Mesendoderm (in vitro differentiated cells): Measurements from ENCODE around the gene CCDC117.

Experiments
- DNase-seq: peaks from one replicate; pipeline ENCODE4 v3.0.0; 2013
- H2AK5ac ChIP-seq: 2 replicates; pipeline ENCODE4 v1.6.1; 2013; ENCODE audit warnings: low read length, inconsistent platforms
- H2BK120ac ChIP-seq: 2 replicates; pipeline ENCODE4 v1.6.1; 2013; ENCODE audit warnings: low read depth, mild to moderate bottlenecking, low read length, moderate library complexity, mixed read lengths
- H2BK15ac ChIP-seq: replicated peaks from 2 replicates; pipeline ENCODE4 v1.6.1; 2013; ENCODE audit warnings: low read depth, mild to moderate bottlenecking, moderate library complexity
- H2BK5ac ChIP-seq: 2 replicates; pipeline ENCODE4 v1.6.1; 2013; ENCODE audit warnings: low read length, inconsistent platforms
- H3K18ac ChIP-seq: 2 replicates; pipeline ENCODE4 v1.6.1; 2013; ENCODE audit warnings: mild to moderate bottlenecking, low read length, mixed read lengths
- H3K23ac ChIP-seq: one replicate; pipeline ENCODE4 v1.6.1; 2013; ENCODE audit warnings: low read length
- H3K27ac ChIP-seq: 2 replicates; pipeline ENCODE4 v1.5.1; 2013; ENCODE audit warnings: low read depth, mild to moderate bottlenecking, inconsistent platforms, low read length, moderate library complexity
- H3K27me3 ChIP-seq: 2 replicates; pipeline ENCODE4 v1.6.1; 2013; ENCODE audit warnings: low read length, control low read depth, mild to moderate bottlenecking, inconsistent platforms; ENCODE audit not compliant: insufficient read depth, poor library complexity
- H3K36me3 ChIP-seq: 2 replicates; pipeline ENCODE4 v1.6.1; 2013; ENCODE audit warnings: low read length, inconsistent platforms; ENCODE audit not compliant: control insufficient read depth, insufficient read depth
- H3K4ac ChIP-seq: one replicate; pipeline ENCODE4 v1.6.1; 2013; ENCODE audit warnings: low read depth, mild to moderate bottlenecking, low read length, moderate library complexity
- H3K4me1 ChIP-seq: 2 replicates; pipeline ENCODE4 v1.6.1; 2013; ENCODE audit warnings: low read depth, low read length, inconsistent platforms; ENCODE audit not compliant: control insufficient read depth
- H3K4me2 ChIP-seq: 2 replicates; pipeline ENCODE4 v1.6.1; 2013; ENCODE audit warnings: low read length
- H3K4me3 ChIP-seq: 2 replicates; pipeline ENCODE4 v1.5.1; 2013; ENCODE audit warnings: mild to moderate bottlenecking, low read length
- H3K56ac ChIP-seq: one replicate; pipeline ENCODE4 v1.6.1; 2013; ENCODE audit warnings: low read length
- H3K79me1 ChIP-seq: 2 replicates; pipeline ENCODE4 v1.6.1; 2013; ENCODE audit warnings: low read length, inconsistent platforms
- H3K79me2 ChIP-seq: 2 replicates; pipeline ENCODE4 v1.6.1; 2013; ENCODE audit warnings: mild to moderate bottlenecking, low read length; ENCODE audit not compliant: control insufficient read depth, insufficient read depth
- H3K9ac ChIP-seq: 2 replicates; pipeline ENCODE4 v1.6.1; 2013; ENCODE audit warnings: low read length, inconsistent platforms
- H4K5ac ChIP-seq: one replicate; pipeline ENCODE4 v1.6.1; 2013; ENCODE audit warnings: low read length
- H4K8ac ChIP-seq: one replicate; pipeline ENCODE4 v1.6.1; 2013; ENCODE audit warnings: low read depth, mild to moderate bottlenecking, control low read depth, low read length, moderate library complexity
- WGBS: extraction: QIAGEN DNeasy Blood & Tissue Kit; methylation state at CpG from one replicate; pipeline ENCODE4 v1.1.7; 2013; ENCODE audit warnings: low lambda C conversion rate, missing lambda C conversion rate; ENCODE audit not compliant: insufficient coverage; ENCODE audit errors: extremely low coverage; 5-methylcytosine and 5-hydroxymethylcytosine counted together

CCDC117 gene

GRCh38 chr22:28773461-28773867 lies 969 bp downstream of the CCDC117 start:
- Histone ChIP-seq H3K27me3 (no peaks in the 10 kb centered on the region), H2AK5ac (no peak overlapping the region), H2BK120ac (no peak overlapping the region), H3K27ac (no peak overlapping the region), H3K9ac (peak overlapping the region; percentile 89), H3K36me3 (no peaks in the 10 kb centered on the region), H3K18ac (peak overlapping the region; percentile 97), H3K23ac (no peak overlapping the region), H3K4me3 (peak overlapping the region; percentile 85), H3K4ac (no peak overlapping the region), H2BK15ac (no peak overlapping the region), H3K79me1 (peaks cover 2% of the 10 kb centered on the region), H2BK5ac (no peak overlapping the region), H3K4me2 (peak overlapping the region; percentile 91), H3K79me2 (peaks cover 10% of the 10 kb centered on the region), H4K8ac (no peak overlapping the region), H3K4me1 (peaks cover 3% of the 10 kb centered on the region), H3K56ac (peak overlapping the region; percentile 83), H4K5ac (no peak overlapping the region)
- WGBS: no CpG with 5 or more reads among the region's 10 CpGs
- DNase-seq: no peak

GRCh38 chr22:28774378-28774777 lies 1.9 kb downstream of the CCDC117 start:
- Histone ChIP-seq H3K18ac (no peak overlapping the region), H3K23ac (no peak overlapping the region), H3K56ac (no peak overlapping the region), H3K4me3 (no peak overlapping the region), H2BK15ac (no peak overlapping the region), H4K5ac (no peak overlapping the region), H3K4me1 (peaks cover 3% of the 10 kb centered on the region), H3K27me3 (no peaks in the 10 kb centered on the region), H3K4me2 (no peak overlapping the region), H4K8ac (no peak overlapping the region), H2BK120ac (no peak overlapping the region), H3K27ac (no peak overlapping the region), H3K4ac (no peak overlapping the region), H2AK5ac (no peak overlapping the region), H3K79me2 (peaks cover 10% of the 10 kb centered on the region), H3K36me3 (no peaks in the 10 kb centered on the region), H3K79me1 (peaks cover 2% of the 10 kb centered on the region), H2BK5ac (no peak overlapping the region), H3K9ac (no peak overlapping the region)
- no CpG with 5 or more reads among the region's 1 CpG for WGBS
- no peak for DNase-seq

- H2BK5ac ChIP-seq: no peak overlapping the region
- no peak overlapping the region for H4K5ac ChIP-seq
- H3K79me1 ChIP-seq: peaks cover 2% of the 10 kb centered on the region
- H3K4ac ChIP-seq: no peak overlapping the region
- no peaks in the 10 kb centered on the region for H3K27me3 ChIP-seq
- no peak for DNase-seq
- H3K4me2 ChIP-seq: no peak overlapping the region
- H3K18ac ChIP-seq: no peak overlapping the region
- peaks cover 9% of the 10 kb centered on the region for H3K79me2 ChIP-seq
- no peak overlapping the region for H3K27ac ChIP-seq
- H3K4me3 ChIP-seq: no peak overlapping the region
- no peak overlapping the region for H2BK15ac ChIP-seq
- no peaks in the 10 kb centered on the region for H3K4me1 ChIP-seq
- no CpG with 5 or more reads among the region's 5 CpGs for WGBS
- no peak overlapping the region for H3K9ac ChIP-seq
- H3K36me3 ChIP-seq: peaks cover 8% of the 10 kb centered on the region
- H2BK120ac ChIP-seq: no peak overlapping the region
- H3K23ac ChIP-seq: no peak overlapping the region
- H4K8ac ChIP-seq: no peak overlapping the region
- no peak overlapping the region for H3K56ac ChIP-seq
- H2AK5ac ChIP-seq: no peak overlapping the region
Observed at GRCh38 chr22:28779833-28780232, 7.3 kb downstream of the CCDC117 start.

- Histone ChIP-seq H3K79me2 (peaks cover 9% of the 10 kb centered on the region), H3K9ac (no peak overlapping the region), H3K56ac (no peak overlapping the region), H2AK5ac (no peak overlapping the region), H3K23ac (no peak overlapping the region), H4K8ac (no peak overlapping the region), H3K18ac (no peak overlapping the region), H3K27ac (no peak overlapping the region), H2BK120ac (no peak overlapping the region), H3K4ac (no peak overlapping the region), H3K4me3 (no peak overlapping the region), H3K27me3 (no peaks in the 10 kb centered on the region), H4K5ac (no peak overlapping the region), H3K79me1 (peaks cover 2% of the 10 kb centered on the region), H3K36me3 (peaks cover 8% of the 10 kb centered on the region), H3K4me2 (no peak overlapping the region), H2BK15ac (no peak overlapping the region), H3K4me1 (no peaks in the 10 kb centered on the region), H2BK5ac (no peak overlapping the region)
- WGBS: no CpG with 5 or more reads among the region's 1 CpG
- no peak for DNase-seq
Observed at GRCh38 chr22:28780296-28780695, 7.8 kb downstream of the CCDC117 start.

- H3K9ac ChIP-seq: no peak overlapping the region
- no peak overlapping the region for H2BK15ac ChIP-seq
- H3K27me3 ChIP-seq: no peaks in the 10 kb centered on the region
- H3K79me1 ChIP-seq: peaks cover 2% of the 10 kb centered on the region
- WGBS: no CpG with 5 or more reads among the region's 4 CpGs
- no peak overlapping the region for H2BK120ac ChIP-seq
- H3K23ac ChIP-seq: no peak overlapping the region
- H3K4me3 ChIP-seq: no peak overlapping the region
- peaks cover 12% of the 10 kb centered on the region for H3K36me3 ChIP-seq
- H3K4me1 ChIP-seq: no peaks in the 10 kb centered on the region
- no peak overlapping the region for H3K4ac ChIP-seq
- H3K79me2 ChIP-seq: peaks cover 6% of the 10 kb centered on the region
- no peak overlapping the region for H2BK5ac ChIP-seq
- no peak overlapping the region for H2AK5ac ChIP-seq
- H4K5ac ChIP-seq: no peak overlapping the region
- H3K27ac ChIP-seq: no peak overlapping the region
- H3K4me2 ChIP-seq: no peak overlapping the region
- no peak for DNase-seq
- H3K18ac ChIP-seq: no peak overlapping the region
- H4K8ac ChIP-seq: no peak overlapping the region
- H3K56ac ChIP-seq: no peak overlapping the region
Observed at GRCh38 chr22:28783786-28784671, 11.5 kb downstream of the CCDC117 start.
